HG03064 (cell line): ENCODE measurements around the gene ZNF407.
"Not testable (repeated sequence)": the region's sequence is repeated elsewhere in the genome, so short reads cannot be mapped to it uniquely, and the experiment has no call there.

Source experiments
- ATAC-seq: cut with Tn5 transposase; IDR thresholded peaks from one replicate; pipeline ENCODE4 v1.9.1; 2021; ENCODE audit warnings: low read depth; ENCODE audit not compliant: unreplicated experiment

The ZNF407 gene

DNA sequence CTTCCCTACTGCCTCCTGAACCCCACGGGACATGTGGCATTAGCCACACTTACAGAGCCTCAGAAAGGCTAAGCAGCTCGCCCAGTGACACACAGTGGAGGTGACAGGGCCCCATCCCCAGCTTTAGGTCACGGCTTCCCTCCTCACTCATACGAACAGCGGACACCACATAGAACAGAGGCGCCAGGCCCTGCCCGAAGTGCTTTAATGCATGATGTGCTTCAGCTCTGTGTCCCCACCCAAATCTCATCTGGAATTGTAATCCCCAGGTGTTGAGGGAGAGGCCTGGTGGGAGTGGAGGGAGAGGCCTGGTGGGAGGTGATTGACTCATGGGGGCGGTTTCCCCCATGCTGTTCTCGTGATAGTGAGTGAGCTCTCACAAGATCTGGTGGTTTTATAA, 476.0 kb downstream of the ZNF407 start:
- no peak for ATAC-seq

DNA sequence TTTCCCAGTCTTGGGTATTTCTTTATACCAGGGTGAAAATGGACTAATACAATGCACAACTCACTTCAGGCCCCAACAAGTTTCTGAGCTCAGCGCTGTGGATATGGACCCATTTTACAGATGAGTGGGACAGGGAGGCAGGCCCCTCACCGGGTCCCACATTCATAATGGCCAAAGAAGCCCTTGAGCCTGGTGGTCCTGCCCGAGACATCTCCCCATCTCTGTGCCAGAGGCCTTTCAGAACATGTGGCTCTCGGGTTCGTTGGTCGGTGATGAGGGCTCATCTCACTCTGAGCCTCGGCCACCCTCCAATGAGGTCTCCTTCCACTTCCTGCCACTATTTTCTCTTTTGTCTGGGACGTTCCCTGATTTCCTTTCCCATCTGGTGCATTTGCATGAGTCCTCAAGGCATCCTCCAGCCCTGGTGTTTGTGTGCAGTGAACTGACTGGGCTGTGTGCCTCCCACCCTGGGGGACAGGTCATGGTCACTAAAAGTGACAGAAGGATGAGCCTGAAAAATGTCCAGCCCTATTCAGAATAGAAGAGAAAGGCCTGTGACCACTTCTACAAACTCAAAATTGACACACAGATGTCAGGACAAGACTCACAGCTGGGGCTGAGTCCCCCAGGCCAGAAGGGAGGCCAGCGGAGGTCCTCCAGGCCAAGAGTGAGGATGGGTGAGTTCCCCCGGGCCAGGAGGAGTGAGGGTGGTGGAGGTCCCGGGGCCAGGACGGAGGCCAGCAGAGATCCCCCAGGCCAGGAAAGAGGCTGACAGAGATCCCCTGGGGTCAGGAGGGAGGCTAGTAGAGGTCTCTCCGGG, 476.7 kb downstream of the ZNF407 start:
- ATAC-seq = no peak

DNA sequence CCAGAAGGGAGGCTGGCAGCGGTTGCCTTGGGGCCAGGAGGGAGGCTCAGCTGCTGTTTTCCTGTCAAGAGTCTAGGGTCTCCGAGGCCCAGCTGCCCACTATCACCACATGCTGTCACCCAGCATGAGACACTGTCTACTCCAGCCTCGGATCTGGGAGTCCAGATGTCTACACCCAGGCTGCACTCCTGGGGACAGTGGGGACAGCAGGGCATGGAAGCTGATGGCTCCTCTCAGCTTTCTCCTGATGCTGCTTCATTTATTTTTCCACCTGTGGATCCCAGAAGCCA, 477.3 kb downstream of the ZNF407 start:
- no peak for ATAC-seq

DNA sequence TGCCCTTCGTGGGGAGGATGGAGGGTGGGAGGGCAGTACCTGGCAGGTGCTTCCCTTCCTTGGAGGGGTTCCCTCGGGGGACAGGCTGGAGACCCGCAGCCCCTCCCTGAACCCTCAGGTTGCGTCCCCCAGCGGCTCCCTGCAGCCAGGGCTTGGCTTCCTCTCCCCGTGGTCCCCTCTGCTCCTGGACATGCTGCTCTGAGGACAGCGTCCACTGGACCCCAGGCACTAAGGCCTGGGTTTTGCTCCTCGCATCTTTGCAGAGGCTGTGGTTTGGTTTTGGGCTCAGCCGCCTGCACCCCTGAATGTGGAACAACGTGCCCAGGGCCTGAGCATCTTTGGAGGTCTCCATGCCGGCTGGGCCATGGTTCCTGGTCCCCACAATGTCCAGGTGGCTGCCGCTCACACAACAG, 477.8 kb downstream of the ZNF407 start:
- ATAC-seq = no peak

DNA sequence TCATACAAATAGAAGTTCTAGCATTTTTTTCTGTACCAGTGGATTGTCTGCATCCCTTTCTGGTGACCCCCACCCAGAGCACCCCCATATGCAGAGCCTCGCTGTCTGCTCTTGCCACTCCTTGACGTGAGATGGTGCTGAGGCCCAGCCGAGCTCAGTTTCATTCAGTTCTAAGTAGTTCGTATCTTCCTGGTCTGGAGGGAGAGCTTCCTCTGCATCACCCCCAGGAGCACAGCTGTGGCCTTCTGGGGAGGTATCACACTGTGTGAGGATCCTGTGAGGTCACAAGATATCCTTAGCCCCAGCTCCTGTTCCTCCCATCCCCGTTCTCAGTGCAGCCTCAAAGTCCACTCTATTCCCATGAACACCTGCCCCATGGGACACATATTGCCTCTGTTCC, 478.6 kb downstream of the ZNF407 start:
- ATAC-seq = no peak

DNA sequence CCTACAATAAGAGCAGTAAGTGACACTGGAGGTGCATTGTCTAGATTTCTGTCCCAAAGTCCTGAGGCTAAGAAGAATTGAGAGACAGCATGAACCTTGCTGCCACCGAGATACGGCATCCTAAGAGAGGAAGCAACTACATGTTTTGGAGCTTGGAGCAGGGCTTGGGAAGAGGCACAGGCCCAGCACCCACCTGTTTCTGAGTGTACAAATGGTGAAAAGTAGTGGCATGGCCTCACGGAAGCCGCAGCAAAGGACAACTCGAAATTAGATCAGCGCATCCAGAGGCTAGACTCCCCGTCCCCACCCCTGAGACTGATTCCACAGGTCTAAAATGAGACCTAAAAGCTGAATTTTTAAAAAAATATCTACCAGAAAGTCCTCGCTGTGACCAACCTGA, 483.8 kb downstream of the ZNF407 start:
- no peak for ATAC-seq

DNA sequence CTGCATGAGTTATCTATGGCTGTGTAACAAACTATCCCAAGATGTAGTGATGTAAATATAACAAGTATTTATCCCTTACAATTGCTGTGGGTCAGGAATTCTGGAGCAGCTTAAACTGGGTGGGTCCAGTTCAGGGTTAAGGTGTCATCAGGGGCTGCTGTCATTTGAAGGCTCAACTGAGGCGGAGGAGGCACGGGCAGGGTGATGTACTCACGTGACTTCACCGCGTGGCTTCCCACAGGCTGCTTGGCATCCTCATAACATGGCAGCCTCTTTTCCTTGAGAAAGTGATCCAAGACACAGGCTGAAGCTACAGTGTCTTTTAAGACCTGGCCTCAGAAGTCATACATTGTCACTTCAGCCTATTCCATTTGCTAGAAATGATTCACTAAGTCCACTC, 485.5 kb downstream of the ZNF407 start:
- no peak for ATAC-seq

DNA sequence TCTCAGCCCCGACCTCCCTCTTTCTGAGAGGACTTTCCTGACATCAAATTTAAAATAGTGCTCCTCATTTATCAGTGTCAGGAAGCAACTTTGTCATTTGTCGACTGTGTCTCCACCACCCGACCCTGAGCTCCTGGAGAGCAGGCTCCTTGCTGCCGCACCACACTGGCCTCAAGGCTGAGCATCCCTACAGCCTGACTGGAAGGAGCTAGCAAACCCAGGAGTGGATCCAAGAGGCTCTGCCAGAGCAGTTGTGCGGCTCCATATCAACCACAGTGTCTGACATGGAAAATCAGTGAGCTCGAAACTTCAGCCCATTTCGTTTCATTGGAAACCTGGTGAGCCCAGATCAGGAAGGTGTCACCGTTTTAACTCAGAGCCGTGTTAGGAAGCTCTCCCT, 486.1 kb downstream of the ZNF407 start:
- ATAC-seq = no peak

DNA sequence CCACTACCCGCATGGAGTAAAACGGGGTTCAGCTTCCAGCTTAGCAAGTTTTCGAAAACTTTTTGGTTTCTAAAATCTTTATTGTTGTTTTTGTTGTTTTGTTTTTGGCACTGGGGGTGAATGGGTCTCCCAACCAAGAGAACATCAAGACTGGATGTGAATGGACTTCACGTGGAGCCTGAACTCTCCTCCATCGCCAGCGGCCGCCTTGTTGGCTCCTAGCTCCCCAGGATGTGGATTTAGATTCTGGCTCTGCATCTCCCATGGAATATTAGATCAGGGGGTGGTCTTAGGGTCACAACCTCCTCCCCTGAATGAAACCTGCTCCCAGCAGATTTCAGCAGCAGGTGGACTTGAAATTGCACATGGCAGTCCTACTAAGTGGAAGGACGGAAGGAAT, 488.0 kb downstream of the ZNF407 start:
- not testable (repeated sequence) for ATAC-seq

DNA sequence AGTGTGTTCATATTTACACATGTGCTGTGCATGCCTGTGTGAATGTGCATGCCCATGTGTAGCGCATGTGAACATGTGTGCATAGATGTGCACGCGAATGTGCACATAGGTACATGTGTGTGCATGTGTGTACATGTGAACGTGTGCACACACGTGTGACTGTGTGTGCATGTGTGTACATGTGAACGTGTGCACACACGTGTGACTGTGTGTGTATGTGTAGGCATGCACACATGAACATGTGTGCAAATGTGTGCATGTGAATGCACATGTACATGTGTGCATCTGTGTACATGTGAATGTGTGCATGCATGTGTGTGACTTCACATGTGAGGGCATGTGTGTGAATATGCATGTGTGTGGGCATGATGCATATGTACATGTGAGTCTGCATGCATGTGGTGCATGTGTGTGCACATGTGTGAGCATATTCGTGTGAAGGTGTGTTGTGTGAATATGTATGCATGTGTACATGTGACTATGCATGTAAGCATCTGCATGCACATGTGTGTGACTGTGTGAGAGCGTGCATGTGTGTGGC, 488.9 kb downstream of the ZNF407 start:
- no peak for ATAC-seq

DNA sequence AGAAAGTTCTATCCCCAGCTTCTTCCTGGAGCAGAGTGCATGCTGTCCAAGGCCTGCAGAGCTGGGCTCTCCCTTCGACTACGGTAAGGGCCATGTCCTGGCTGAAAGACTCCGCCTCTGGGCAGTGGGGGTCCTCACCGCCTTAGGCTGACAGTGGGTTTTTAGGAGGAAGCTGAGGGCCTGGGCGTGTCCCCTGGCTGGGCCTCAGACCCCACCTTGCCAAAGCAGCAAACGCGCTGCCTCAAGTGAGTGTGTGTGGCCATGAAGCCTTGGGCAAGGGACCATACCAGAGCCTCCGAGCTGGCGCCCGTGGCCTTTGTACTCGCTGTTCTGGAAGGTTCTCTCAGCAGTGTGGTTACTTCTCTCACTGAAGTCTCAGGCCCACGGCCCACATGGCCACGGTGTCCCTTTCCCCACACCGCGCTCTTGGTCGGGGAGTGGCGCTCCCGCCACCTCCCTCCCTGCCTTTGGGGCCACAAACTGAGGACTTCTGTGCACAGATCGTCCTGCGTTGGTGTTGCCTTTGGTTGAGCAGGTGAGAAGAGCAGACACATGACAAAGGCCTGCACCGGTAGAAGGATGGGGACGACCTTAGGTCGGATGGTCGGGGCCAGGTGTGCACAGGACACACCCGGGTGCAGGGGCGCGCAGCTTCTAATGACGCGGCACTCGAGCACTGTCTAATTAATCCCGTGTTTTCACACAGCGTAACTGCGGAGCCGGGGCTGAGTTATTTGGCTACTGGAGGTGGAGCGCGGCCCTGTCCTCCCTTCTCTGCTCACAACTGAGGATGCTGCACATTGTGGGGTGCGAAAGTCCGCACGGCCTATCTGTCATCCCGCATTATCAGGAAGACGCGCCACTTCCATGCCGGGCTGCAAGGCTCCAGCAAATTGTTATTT, 489.7 kb downstream of the ZNF407 start:
- no peak for ATAC-seq

DNA sequence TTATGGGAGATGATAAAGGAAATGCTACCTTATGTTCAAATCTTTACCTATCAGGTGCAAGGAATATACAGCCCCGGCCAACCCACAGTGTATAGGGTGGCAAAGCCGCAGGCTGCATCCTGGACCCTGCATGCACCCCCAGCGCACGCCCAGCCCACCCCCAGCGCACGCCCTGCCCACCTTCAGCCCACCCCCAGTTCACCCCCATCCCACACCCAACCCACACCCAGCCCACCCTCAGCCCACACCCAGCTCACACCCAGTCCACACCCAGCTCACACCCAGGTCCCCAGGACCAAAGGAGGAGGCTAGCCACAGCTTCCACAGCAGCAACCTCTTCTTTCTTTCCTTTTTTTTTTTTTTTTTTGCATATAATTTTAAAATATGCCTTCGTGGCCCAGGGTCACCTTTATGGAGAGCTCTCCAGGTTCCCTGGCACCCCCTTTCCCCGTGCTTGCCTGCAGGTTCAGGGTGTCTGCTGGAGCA, 490.4 kb downstream of the ZNF407 start:
- no peak for ATAC-seq

DNA sequence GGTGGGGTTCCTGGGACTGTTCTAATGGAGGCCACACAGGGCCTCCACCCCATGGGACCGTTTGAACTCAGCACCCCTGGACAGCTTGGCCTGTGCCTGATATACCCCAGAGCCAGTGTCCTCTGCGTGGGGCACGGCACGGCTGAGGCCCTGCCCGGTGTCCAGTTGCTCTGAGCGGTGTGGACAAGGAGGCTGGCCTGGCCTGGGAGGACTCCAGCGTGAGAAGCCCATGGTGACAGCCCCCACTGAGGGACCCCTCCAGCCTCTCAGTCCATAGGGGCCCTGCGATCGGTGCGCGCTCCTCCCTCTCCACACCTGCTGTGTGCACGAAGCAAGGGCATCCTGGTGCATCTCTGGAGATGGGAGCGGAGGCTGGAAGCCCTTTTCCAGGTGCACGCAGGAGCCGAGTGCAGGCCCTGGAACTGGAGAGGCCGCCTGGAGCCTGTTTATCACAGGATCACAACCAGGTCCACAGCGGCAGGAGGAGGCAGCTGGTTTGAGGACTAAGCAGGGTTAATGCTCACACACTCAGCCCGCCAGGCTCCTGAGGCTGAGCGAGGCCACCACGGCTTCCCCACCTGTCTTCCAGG, 491.0 kb downstream of the ZNF407 start:
- no peak for ATAC-seq

DNA sequence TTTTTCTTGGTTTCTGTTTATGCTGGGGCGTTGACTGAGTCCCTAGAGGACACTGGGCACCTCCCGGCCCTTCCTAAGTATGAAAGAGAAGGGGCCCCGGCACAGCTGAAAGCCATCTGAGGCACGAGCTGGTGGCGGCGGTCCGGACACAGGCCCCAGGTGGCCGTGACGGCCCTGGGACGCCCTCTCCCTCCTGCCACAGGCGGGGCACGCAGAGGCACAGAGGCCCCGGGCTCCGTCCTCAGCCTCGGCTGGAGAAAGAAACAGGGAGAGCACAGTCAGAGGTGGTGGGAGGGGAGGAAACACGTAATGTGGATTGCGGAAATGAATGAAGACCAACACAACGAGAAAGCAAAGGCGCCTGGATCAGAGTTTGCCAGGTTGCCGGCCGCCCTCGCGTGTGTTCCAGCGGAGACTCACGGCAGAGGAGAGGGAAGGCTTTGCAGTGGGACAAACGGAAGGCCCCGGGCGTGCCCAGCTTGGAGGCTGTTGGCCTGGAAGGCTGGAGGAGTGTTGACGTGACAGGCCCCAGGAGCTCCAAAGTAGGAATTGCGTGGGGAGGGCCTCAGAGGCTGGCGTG, 492.2 kb downstream of the ZNF407 start:
- no peak for ATAC-seq

DNA sequence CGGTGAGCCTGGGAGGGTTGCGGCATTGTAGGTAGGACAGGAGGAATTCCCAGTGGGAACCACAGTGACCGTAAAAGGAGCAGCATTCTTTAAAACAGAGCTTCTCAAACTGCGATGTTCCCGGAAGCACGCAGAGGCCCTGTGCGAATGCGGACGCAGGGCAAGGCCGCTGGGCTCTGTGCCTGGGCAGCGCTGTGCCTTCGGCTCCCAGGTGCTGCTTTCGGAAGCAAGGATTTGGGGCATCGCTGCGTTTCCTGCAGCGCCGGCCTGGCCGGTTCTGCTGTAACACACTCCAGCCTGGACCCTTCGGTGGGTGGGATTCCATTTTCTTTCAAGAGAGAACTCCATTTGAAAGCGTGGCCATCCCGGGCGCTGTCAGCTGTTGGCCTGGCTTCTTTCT, 492.7 kb downstream of the ZNF407 start:
- ATAC-seq = no peak

DNA sequence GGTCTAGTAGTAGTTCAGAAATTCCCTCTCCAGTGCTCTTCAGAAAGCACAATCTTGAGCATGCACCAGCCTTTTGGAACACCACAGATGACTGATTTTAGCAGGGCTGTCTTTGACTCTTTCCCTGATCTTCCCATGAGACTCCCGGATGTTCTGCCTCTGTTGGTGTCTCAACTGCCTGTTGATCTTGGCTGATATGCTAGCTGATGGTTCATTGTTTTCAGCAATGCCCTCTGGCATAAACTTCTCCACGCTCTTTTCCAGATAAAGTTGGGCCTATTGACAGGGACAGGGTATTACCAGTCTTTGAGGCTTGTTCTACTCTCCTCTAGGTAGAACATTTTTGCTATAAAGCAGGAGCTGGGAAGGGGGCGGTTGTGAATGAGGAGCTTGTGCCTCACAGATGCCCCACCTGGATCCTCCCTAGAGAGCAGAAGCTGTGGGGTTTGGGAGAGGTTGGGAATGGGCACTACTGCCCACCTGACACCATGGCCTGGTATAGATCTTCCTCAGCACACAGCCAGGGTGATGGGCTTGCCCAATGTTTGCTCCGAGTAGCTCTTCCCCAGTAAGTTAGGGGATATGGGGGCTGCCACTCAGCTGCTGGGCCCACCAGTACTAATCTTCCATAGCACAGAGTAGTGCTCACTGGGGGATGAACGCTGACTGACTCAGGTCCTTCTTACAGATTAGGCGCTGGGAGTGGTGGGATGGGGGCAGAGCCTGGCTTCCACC, 500.0 kb downstream of the ZNF407 start:
- ATAC-seq = no peak

DNA sequence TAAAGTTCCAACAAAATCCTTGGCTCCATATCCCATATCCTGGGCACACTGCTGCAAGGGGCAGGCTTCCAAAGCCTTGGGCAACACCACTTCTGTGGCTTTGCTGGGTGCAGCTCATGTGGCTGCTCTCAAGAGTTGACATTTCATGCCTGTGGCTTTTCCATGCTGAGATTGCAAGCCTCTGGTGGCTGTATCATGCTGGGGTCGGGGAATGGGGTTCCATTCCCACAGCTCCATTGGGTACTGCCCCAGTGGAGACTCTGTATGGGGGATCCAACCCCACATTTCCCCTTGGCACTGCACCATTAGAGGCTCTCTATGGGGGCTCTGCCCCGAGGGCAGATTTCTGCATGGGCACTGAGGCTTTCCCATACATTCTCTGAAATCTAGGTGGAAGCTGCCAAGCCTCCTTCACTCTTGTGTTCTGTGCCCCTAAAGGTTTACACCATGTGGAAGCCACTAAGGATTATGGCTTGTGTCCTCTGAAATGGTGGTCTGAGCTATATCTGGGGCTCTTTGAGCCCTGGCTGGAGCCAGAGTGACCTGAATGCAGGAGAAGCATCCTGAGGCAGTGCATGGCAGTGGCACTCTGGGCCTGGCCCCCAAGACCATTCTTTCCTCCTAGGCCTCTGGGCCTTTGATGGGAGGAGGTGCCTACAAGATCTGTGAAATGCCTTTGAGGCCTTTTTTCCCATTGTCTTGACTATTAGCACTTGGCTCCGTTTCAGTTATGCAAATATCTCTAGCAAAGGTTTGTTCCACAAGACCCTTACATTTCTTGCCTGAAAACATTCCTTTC, 503.4 kb downstream of the ZNF407 start:
- ATAC-seq = no peak

DNA sequence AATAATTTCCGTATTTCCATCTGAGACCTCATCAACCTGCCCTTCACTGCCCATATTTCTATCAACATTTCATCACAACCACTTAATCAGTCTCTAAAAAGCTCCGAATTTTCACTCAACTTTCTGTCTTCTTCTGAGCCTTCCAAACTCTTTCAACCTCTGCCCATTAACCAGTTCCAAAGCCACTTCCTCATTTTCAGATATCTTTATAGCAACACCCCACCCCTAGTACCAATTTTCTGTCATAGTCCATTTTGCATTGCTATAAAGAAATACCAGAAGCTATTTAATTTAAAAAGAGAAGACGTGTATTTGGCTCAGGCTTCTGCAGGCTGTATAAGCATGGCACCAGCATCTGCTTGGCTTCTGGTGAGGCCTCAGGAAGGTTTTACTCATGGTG, 504.2 kb downstream of the ZNF407 start:
- no peak for ATAC-seq

DNA sequence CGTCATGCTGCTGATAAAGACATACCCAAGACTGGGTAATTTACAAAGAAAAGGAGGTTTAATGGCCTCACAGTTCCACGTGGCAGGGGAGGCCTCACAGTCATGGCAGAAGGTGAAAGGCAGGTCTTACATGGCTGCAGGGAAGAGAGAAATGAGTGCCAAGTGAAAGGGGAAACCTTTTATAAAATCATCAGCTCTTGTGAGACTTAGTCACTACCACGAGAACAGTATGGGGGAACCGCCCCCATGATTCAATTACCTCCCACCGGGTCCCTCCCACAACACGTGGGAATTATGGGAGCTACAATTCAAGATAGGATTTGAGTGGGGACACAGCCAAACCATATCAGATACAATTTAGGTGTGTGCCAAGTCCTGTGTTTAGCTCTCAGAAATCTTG, 506.4 kb downstream of the ZNF407 start:
- not testable (repeated sequence) for ATAC-seq
